Pancreas (tissue), 10 donors: ENCODE measurements around the gene RAB25. TPM values are rescaled to one million over a fixed set of nuclear protein-coding genes. Genes with fewer than 3 reads are reported as not detected.

Experiments used
- ATAC-seq, 4 donors: fragments of 200-7000 bp; cut with Tn5 transposase; one replicate each; pipeline versions ENCODE4 v1.8.0 to v1.9.1; 2020; ENCODE audit warnings: mild to moderate bottlenecking in 4 of 4, moderate library complexity in 4 of 4
- DNase-seq, 6 donors: peaks; one replicate each; pipeline ENCODE4 v3.0.0-alpha.2; 2020
- FAIRE-seq: peaks from 2 replicates; lab custom pipeline; 2012; peaks lifted over from hg19 to GRCh38; lab: Jason Lieb, UNC
- H3K27ac ChIP-seq, 4 donors: fragments of 200-600 bp; sonication (generic); 1 replicate in 3 of 4; 2 replicates in 1 of 4; pipeline versions ENCODE4 v1.5.0 to v1.8.0; 2020
- H3K27me3 ChIP-seq, 4 donors: fragments of 200-600 bp; one replicate each; pipeline ENCODE4 v1.8.0; 2021
- H3K36me3 ChIP-seq, 3 donors: fragments of 200-600 bp; sonication (generic) in 1 of 3; one replicate each; pipeline versions ENCODE4 v1.5.0 to v1.8.0; 2020 to 2021
- H3K4me1 ChIP-seq, 3 donors: fragments of 200-600 bp; one replicate each; pipeline ENCODE4 v1.8.0; 2021
- H3K4me3 ChIP-seq, 4 donors: fragments of 200-600 bp; sonication (generic) in 2 of 4; one replicate each; pipeline versions ENCODE4 v1.5.0 to v1.8.0; 2020 to 2021
- H3K9me3 ChIP-seq, 4 donors: fragments of 200-600 bp; one replicate each; pipeline ENCODE4 v1.8.0; 2021
- CTCF ChIP-seq, 4 donors: fragments of 200-600 bp; sonication (generic) in 3 of 4; IDR thresholded peaks; one replicate each; pipeline versions ENCODE4 v1.5.0 to v1.8.0; 2021; ENCODE audit warnings: antibody characterized with exemption in 4 of 4
- WGBS, 2 donors: extraction: QIAGEN DNeasy Blood & Tissue Kit; methylation state at CpG; one replicate each; pipeline ENCODE4 v1.1.7; 2013; 5-methylcytosine and 5-hydroxymethylcytosine counted together
- intact Hi-C, 3 donors: fragments of 100-400 bp; cut with DNase I; formaldehyde crosslinking; loops; one replicate each; pipeline versions ENCODE4 v1.11.1 to v1.14.2; 2022
- polyA plus RNA-seq, 2 donors: library from polyadenylated mRNA; stranded (reverse); fragments of 200-250 nt; gene quantifications; one replicate each; pipeline ENCODE4 v1.2.3, GENCODE V29; 2013
- total RNA-seq, 6 donors: library from RNA; stranded (reverse); fragmentation: NEBNext Ultra II Directional in 4 of 6; extraction: Animal tissue kit (Norgen Biotek cat#: 25700) in 4 of 6; gene quantifications; one replicate each; pipeline versions ENCODE4 v1.2.1 to v1.2.4, GENCODE V29; 2021 to 2023
- donor health status: healthy with polysubstance abuse.
- donor health status: DM: no; HTN: no; CAD: no; lungs with moderate emphysema.
- donor health status: DM: no; HTN: no; CAD: no.
- donor health status: control.
- donor health status: control.
- donor health status: Bipolar disorder and iron deficiency.
- donor health status: DM: yes; HTN: yes; CAD: no.
- donor health status: DM: no; HTN: no; CAD: no.
- donor health status: DM: no; HTN: no; CAD: no.
- donor health status: DM: yes; HTN: yes; CAD: no.

RAB25 gene
- total and polyA plus RNA-seq, 8 donors: 29.0 to 81.6 (median 37.4) TPM

GRCh38 chr1:156073110-156073687 is 12.2 kb downstream of the RAB25 start:
- 0 to 31% methylated on average over 1 of the region's 1 CpG for WGBS, 2 donors
- no peaks in the 10 kb centered on the region for H3K27me3 ChIP-seq
- no peak overlapping the region for H3K4me3 ChIP-seq
- H3K4me1 ChIP-seq: no peaks in the 10 kb centered on the region
- H3K27ac ChIP-seq: no peak overlapping the region
- intact Hi-C loops: no loop called here
- FAIRE-seq (no peak), ATAC-seq (no peak), DNase-seq (no peak)
- no peaks in the 10 kb centered on the region for H3K9me3 ChIP-seq
- TF ChIP-seq CTCF (IDR thresholded peaks at IDR 0.05): no peak
- H3K36me3 ChIP-seq: peaks cover 0 to 11% (median 0%) of the 10 kb centered on the region in 3 donors

GRCh38 chr1:156073740-156074139 is 12.8 kb downstream of the RAB25 start:
- Histone ChIP-seq H3K4me3 (no peak overlapping the region), H3K9me3 (no peaks in the 10 kb centered on the region), H3K4me1 (no peaks in the 10 kb centered on the region), H3K36me3 (peaks cover 0 to 11% (median 0%) of the 10 kb centered on the region in 3 donors), H3K27me3 (no peaks in the 10 kb centered on the region), H3K27ac (no peak overlapping the region)
- intact Hi-C loops: no loop called here
- no peak for FAIRE-seq
- ATAC-seq: no peak
- no peak for TF ChIP-seq CTCF (IDR thresholded peaks at IDR 0.05)
- no peak for DNase-seq
- 63 to 64% methylated on average over 5 of the region's 5 CpGs for WGBS, 2 donors

- no peak for TF ChIP-seq CTCF (IDR thresholded peaks at IDR 0.05)
- Histone ChIP-seq H3K27ac (no peak overlapping the region), H3K4me3 (no peak overlapping the region), H3K9me3 (no peaks in the 10 kb centered on the region), H3K27me3 (no peaks in the 10 kb centered on the region), H3K36me3 (peaks cover 0 to 6% (median 0%) of the 10 kb centered on the region in 3 donors), H3K4me1 (no peaks in the 10 kb centered on the region)
- DNase-seq (no peak), ATAC-seq (no peak), FAIRE-seq (no peak)
- intact Hi-C loops: no loop called here
- WGBS, 2 donors: 70 to 74% methylated on average over 8 of the region's 8 CpGs
Observed at GRCh38 chr1:156074661-156075060, 13.7 kb downstream of the RAB25 start.

- no peaks in the 10 kb centered on the region for H3K4me1 ChIP-seq
- H3K36me3 ChIP-seq: peaks cover 0 to under 1% (median 0%) of the 10 kb centered on the region in 3 donors
- no peaks in the 10 kb centered on the region for H3K27me3 ChIP-seq
- no peak overlapping the region for H3K27ac ChIP-seq
- WGBS, 2 donors: 61 to 68% methylated on average over 3 of the region's 3 CpGs
- TF ChIP-seq CTCF (IDR thresholded peaks at IDR 0.05): no peak
- DNase-seq (no peak), FAIRE-seq (no peak), ATAC-seq (no peak)
- H3K9me3 ChIP-seq: no peaks in the 10 kb centered on the region
- intact Hi-C loops: no loop called here
- H3K4me3 ChIP-seq: no peak overlapping the region
Observed at GRCh38 chr1:156075162-156075561, 14.2 kb downstream of the RAB25 start.

- WGBS, 2 donors: 50 to 59% methylated on average over 4 of the region's 4 CpGs
Observed at GRCh38 chr1:156075775-156076204, 14.8 kb downstream of the RAB25 start.

More at GRCh38 chr1:156075775-156076204, 14.8 kb downstream of the RAB25 start:
- no peaks in the 10 kb centered on the region for H3K9me3 ChIP-seq
- no peaks in the 10 kb centered on the region for H3K4me1 ChIP-seq
- TF ChIP-seq CTCF (IDR thresholded peaks at IDR 0.05): no peak
- H3K27me3 ChIP-seq: no peaks in the 10 kb centered on the region
- intact Hi-C loops: no loop called here
- H3K4me3 ChIP-seq: peak overlapping the region in 3 of 4 donors; percentile 40 to 49 (median 46)
- ATAC-seq (no peak), FAIRE-seq (no peak), DNase-seq (no peak)
- no peak overlapping the region for H3K27ac ChIP-seq
- H3K36me3 ChIP-seq: no peaks in the 10 kb centered on the region
